ENCODE results near the gene STK38L.

GRCh38 chr12:27332407-27332713 is 88.3 kb downstream of the STK38L start:
- TF ChIP-seq CTCF (IDR thresholded peaks at IDR 0.05) (no peak), FOXM1 (IDR thresholded peaks at IDR 0.05; ENCODE audit: low read depth) (no peak), NRF1 (IDR thresholded peaks at IDR 0.05; ENCODE audit: low read depth, low read length) (no peak), MXI1 (IDR thresholded peaks at IDR 0.05; ENCODE audit: low read depth, low read length) (no peak), RXRA (IDR thresholded peaks at IDR 0.05; ENCODE audit: borderline replicate concordance, low read depth) (no peak), RCOR1 (IDR thresholded peaks at IDR 0.05; ENCODE audit: low read length) (no peak), MAX (IDR thresholded peaks at IDR 0.05; ENCODE audit: low read depth) (0 out of 2 replicates have a peak, but pooled peaks have one; percentile 7)
